ENCODE results near the gene TSBP1. TPM values are rescaled to one million over a fixed set of nuclear protein-coding genes. Genes with fewer than 3 reads are reported as not detected.

Gene TSBP1, protein sequence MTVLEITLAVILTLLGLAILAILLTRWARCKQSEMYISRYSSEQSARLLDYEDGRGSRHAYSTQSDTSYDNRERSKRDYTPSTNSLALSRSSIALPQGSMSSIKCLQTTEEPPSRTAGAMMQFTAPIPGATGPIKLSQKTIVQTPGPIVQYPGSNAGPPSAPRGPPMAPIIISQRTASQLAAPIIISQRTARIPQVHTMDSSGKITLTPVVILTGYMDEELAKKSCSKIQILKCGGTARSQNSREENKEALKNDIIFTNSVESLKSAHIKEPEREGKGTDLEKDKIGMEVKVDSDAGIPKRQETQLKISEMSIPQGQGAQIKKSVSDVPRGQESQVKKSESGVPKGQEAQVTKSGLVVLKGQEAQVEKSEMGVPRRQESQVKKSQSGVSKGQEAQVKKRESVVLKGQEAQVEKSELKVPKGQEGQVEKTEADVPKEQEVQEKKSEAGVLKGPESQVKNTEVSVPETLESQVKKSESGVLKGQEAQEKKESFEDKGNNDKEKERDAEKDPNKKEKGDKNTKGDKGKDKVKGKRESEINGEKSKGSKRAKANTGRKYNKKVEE
- not detected in 2 replicates for total RNA-seq

DNA sequence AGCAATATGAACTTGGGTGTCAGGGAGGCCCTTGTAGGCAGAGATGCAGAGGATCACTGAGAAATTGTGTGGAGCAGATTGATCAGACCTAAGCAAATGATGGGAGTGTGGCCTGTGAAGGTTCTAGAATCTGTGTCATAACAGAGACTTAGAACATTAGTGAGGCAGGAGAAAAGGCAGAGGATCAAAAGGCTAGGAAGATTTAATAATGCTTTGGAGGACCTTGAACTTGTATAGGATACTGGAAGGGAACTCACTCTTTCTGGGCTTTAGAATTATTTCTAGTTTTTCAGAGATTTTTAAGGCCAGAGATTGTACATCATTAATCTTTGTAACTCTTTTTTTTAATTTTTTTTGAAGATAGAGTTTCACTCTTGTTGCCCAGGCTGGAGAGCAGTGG lies at the start of gene TSBP1:
Gene TSBP1 (minus strand): TSS at position 101 of the 400 bp plus-strand sequence. CDS start 197 bp downstream, outside the sequence.
- Histone ChIP-seq H4K20me1 (ENCODE audit: insufficient read depth, low read length) (no peaks in the 10 kb centered on the region), H3K4me1 (ENCODE audit: insufficient read depth, low read length) (peaks cover 6% of the 10 kb centered on the region), H3K79me2 (ENCODE audit: insufficient read depth, low read length) (no peaks in the 10 kb centered on the region), H2AFZ (ENCODE audit: low read length) (no peak within 1 kb of the TSS), H3K4me2 (ENCODE audit: insufficient read depth, low read length) (no peak within 1 kb of the TSS), H3K9me3 (ENCODE audit: low read depth, low read length) (no peaks in the 10 kb centered on the region), H3K36me3 (ENCODE audit: insufficient read depth, low read length) (no peaks in the 10 kb centered on the region), H3K4me3 (ENCODE audit: insufficient read depth, low read length) (no peak within 1 kb of the TSS), H3K27me3 (ENCODE audit: insufficient read depth, low read length) (peaks cover 2% of the 10 kb centered on the region), H3K27ac (ENCODE audit: low read depth, low read length) (no peak within 1 kb of the TSS)
- DNase-seq (ENCODE audit: insufficient read length, low spot score, missing footprints), result no peak
- TF ChIP-seq, protein P1, sequence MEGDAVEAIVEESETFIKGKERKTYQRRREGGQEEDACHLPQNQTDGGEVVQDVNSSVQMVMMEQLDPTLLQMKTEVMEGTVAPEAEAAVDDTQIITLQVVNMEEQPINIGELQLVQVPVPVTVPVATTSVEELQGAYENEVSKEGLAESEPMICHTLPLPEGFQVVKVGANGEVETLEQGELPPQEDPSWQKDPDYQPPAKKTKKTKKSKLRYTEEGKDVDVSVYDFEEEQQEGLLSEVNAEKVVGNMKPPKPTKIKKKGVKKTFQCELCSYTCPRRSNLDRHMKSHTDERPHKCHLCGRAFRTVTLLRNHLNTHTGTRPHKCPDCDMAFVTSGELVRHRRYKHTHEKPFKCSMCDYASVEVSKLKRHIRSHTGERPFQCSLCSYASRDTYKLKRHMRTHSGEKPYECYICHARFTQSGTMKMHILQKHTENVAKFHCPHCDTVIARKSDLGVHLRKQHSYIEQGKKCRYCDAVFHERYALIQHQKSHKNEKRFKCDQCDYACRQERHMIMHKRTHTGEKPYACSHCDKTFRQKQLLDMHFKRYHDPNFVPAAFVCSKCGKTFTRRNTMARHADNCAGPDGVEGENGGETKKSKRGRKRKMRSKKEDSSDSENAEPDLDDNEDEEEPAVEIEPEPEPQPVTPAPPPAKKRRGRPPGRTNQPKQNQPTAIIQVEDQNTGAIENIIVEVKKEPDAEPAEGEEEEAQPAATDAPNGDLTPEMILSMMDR (IDR thresholded peaks at IDR 0.05; ENCODE audit: extremely low read depth, low read depth, low read length), result no peak

DNA sequence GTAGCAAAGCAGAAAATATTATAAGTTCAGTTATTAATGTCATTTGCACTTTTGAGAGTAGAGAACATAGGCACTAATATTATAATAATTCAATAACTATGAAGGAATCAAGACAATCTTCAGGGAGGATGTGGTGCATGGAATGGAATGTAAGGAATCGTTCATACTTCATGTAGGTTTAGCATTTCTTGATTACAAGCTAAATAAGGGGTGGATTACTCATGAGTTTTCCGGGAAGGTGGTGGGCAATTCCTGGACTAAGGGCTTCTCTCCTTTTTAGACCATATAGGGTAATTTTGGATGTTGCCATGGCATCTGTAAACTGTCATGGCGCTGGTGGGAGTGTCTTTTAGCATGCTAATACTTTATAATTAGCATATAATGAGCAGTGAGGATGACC lies 44.3 kb upstream of the TSBP1 start:
- Histone ChIP-seq H3K27ac (ENCODE audit: low read depth, low read length) (no peak overlapping the region), H3K4me3 (ENCODE audit: insufficient read depth, low read length) (no peak overlapping the region), H3K27me3 (ENCODE audit: insufficient read depth, low read length) (peaks cover 54% of the 10 kb centered on the region), H3K36me3 (ENCODE audit: insufficient read depth, low read length) (no peaks in the 10 kb centered on the region), H3K79me2 (ENCODE audit: insufficient read depth, low read length) (no peaks in the 10 kb centered on the region), H3K4me2 (ENCODE audit: insufficient read depth, low read length) (no peak overlapping the region), H3K4me1 (ENCODE audit: insufficient read depth, low read length) (no peaks in the 10 kb centered on the region), H3K9me3 (ENCODE audit: low read depth, low read length) (no peaks in the 10 kb centered on the region), H4K20me1 (ENCODE audit: insufficient read depth, low read length) (no peaks in the 10 kb centered on the region), H2AFZ (ENCODE audit: low read length) (no peak overlapping the region)
- TF ChIP-seq, protein P1 (IDR thresholded peaks at IDR 0.05; ENCODE audit: extremely low read depth, low read depth, low read length), result no peak
- no peak for DNase-seq (ENCODE audit: insufficient read length, low spot score, missing footprints)

DNA sequence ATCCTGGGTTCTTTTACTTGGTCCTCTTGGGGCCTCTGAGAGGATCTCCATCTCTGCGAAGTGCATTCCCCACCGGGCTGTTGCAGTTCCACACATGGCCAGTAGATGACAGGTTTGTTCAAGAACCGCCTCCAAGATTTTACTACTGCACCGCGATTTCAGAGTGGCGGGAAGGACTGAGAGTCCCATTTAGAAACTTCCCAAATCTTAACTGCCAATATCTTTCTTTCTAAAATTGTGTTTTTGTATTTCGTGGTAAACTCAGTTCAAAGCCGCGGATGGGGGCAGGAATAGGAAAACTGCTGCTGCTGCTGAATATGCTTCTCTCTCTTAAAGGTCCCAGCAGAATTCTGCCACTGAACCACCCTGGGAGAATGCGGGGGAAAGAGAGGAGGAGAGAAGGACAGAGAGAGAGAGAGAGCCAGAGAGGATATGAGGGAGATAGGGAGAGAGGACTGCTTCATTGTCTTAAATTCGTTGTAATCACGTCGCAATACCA lies 43.9 kb upstream of the TSBP1 start:
- no peak overlapping the region for H3K4me3 ChIP-seq (ENCODE audit: insufficient read depth, low read length)
- no peaks in the 10 kb centered on the region for H3K9me3 ChIP-seq (ENCODE audit: low read depth, low read length)
- H3K4me1 ChIP-seq (ENCODE audit: insufficient read depth, low read length), result no peaks in the 10 kb centered on the region
- DNase-seq (ENCODE audit: insufficient read length, low spot score, missing footprints), result peak; percentile 81
- H4K20me1 ChIP-seq (ENCODE audit: insufficient read depth, low read length), result no peaks in the 10 kb centered on the region
- peak overlapping the region; percentile 17 for H3K4me2 ChIP-seq (ENCODE audit: insufficient read depth, low read length)
- TF ChIP-seq, protein P1 (IDR thresholded peaks at IDR 0.05; ENCODE audit: extremely low read depth, low read depth, low read length), result peak; percentile 98
- peaks cover 49% of the 10 kb centered on the region for H3K27me3 ChIP-seq (ENCODE audit: insufficient read depth, low read length)
- H3K79me2 ChIP-seq (ENCODE audit: insufficient read depth, low read length), result no peaks in the 10 kb centered on the region
- H2AFZ ChIP-seq (ENCODE audit: low read length), result no peak overlapping the region
- no peaks in the 10 kb centered on the region for H3K36me3 ChIP-seq (ENCODE audit: insufficient read depth, low read length)
- no peak overlapping the region for H3K27ac ChIP-seq (ENCODE audit: low read depth, low read length)

DNA sequence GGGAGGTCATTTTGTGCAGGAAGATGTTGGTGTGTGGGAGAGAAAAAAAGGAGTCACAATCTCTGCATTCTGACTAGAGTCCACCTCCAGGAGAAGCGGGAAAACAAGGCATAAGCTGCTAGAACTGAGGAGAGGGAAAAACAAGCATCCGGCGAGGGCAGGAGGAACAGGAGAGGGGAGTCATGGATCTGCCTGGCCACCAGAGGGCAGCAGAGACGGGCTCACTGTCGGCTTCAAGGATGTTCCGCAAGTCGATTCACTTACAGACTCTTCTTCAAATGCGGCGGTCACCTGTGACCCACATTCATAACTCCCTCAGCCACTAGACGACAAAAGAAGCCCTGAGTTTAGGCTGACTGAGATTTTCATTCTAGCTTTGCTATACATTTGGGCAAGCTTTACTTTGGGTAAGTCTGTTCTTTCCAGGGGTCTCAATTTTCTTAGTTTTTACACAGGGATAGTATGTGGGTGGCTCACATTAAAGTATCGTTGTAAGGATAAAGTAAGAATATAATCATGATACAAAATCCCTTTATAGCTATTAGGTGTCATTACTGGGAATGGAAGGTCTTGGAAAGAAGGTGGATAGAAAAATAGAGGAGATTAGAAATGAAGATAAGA lies 41.8 kb upstream of the TSBP1 start:
- Histone ChIP-seq H3K4me3 (ENCODE audit: insufficient read depth, low read length) (no peak overlapping the region), H3K9me3 (ENCODE audit: low read depth, low read length) (no peaks in the 10 kb centered on the region), H3K79me2 (ENCODE audit: insufficient read depth, low read length) (no peaks in the 10 kb centered on the region), H3K27me3 (ENCODE audit: insufficient read depth, low read length) (peaks cover 43% of the 10 kb centered on the region), H3K4me2 (ENCODE audit: insufficient read depth, low read length) (no peak overlapping the region), H3K27ac (ENCODE audit: low read depth, low read length) (no peak overlapping the region), H3K36me3 (ENCODE audit: insufficient read depth, low read length) (no peaks in the 10 kb centered on the region), H2AFZ (ENCODE audit: low read length) (no peak overlapping the region), H4K20me1 (ENCODE audit: insufficient read depth, low read length) (no peaks in the 10 kb centered on the region), H3K4me1 (ENCODE audit: insufficient read depth, low read length) (no peaks in the 10 kb centered on the region)
- TF ChIP-seq, protein P1 (IDR thresholded peaks at IDR 0.05; ENCODE audit: extremely low read depth, low read depth, low read length), result peak; percentile 94
- peak; percentile 78 for DNase-seq (ENCODE audit: insufficient read length, low spot score, missing footprints)
